HG02588 (cell line): Measurements from ENCODE around the gene NDUFAF7.
"Not testable (repeated sequence)": the region's sequence is repeated elsewhere in the genome, so short reads cannot be mapped to it uniquely, and the experiment has no call there.

Experiments used
- ATAC-seq: cut with Tn5 transposase; IDR thresholded peaks from one replicate; pipeline ENCODE4 v1.9.1; 2021; ENCODE audit warnings: mild to moderate bottlenecking, moderate library complexity; ENCODE audit not compliant: unreplicated experiment

Gene NDUFAF7, protein sequence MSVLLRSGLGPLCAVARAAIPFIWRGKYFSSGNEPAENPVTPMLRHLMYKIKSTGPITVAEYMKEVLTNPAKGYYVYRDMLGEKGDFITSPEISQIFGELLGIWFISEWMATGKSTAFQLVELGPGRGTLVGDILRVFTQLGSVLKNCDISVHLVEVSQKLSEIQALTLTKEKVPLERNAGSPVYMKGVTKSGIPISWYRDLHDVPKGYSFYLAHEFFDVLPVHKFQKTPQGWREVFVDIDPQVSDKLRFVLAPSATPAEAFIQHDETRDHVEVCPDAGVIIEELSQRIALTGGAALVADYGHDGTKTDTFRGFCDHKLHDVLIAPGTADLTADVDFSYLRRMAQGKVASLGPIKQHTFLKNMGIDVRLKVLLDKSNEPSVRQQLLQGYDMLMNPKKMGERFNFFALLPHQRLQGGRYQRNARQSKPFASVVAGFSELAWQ

DNA sequence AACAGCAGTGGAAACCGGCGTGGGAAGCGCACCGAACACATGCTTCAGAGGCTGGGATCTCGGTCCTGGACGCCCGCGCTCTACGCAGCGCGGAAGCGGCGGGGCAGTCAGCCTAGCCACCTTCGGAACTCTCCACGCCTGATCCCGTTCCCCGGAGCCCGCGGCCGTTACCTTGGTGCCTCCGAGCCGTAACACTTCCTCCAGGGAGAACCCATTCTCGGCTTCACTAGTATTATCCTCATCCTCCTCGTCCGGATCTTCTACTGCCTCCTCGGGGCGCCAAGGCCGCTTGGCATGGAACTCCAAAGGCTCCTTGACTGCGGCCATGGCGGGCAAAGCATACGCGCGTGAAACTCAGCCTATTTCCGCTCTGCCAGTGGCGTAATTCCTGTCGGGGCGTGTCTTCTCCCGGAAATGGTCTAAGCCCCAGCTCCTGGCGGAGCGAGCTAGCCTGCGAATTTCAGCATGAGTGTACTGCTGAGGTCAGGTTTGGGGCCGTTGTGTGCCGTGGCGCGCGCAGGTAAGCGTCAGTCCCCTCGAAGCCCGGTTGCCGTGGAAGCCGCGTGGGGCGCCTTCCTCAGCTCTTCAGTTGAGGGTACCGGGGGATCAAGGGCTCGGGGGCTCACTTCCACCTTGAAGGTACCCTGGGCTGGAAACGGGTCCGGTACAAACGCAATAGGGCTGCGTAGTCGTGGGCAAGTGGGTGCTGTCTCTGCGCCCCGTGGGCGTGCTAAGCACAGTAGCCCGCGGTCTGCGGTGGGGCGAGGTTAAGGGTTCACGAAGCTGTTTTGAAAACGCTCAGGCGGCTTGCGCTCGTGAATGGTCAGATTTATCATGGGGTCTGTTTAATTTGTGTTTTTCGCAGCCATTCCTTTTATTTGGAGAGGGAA is at the start of gene NDUFAF7, which contains the start of gene CEBPZ:
Gene NDUFAF7 (plus strand): TSS at position 418 of the 890 bp plus-strand sequence. CDS start 48 bp downstream, at position 466.
Gene CEBPZ (minus strand): TSS at position 356 of the 890 bp plus-strand sequence. CDS start 29 bp downstream, at position 327.
- ATAC-seq = peak; percentile 93

DNA sequence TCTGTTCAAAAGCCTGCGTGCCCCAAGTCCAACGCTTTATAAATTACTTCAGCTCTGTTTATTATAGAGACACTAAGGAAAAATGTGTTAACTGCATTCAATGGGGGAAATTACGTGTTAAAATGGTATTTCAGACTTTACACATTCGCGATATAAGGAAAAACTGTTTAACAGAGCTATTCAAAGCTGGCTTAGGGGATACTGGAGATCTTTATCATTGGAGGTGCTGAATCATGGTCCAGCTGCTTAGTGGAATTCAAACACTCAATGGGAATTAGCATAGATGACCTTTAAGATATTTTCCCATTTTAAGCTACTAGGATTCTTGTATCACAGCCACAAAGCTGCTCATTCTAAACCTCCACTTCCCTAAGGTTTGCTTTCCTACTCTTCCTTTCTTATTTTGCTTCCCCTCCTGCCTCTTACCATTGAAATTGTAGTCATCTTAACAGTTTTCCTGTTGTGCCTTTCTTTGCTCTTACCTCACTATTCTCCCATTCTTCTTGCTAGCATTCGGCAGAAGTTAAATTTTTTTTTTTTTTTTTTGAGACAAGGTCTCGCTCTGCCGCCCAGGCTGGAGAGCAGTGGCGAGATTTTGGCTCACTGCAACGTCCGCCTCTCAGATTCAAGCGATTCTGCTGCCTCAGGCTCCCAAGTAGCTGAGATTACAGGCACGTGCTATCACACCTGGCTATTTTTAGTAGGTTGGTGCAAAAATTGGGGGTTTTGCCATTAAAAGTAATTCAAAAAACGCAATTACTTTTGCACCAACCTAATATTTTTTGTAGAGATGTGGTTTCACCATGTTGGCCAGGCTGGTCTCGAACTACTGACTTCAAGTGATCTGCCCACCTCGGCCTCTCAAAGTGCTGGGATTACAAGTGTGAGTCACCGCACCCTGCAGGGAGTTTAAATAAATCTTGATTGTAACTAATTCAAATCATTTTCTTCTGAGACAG is 49.5 kb upstream of the NDUFAF7 start:
- ATAC-seq = no peak

DNA sequence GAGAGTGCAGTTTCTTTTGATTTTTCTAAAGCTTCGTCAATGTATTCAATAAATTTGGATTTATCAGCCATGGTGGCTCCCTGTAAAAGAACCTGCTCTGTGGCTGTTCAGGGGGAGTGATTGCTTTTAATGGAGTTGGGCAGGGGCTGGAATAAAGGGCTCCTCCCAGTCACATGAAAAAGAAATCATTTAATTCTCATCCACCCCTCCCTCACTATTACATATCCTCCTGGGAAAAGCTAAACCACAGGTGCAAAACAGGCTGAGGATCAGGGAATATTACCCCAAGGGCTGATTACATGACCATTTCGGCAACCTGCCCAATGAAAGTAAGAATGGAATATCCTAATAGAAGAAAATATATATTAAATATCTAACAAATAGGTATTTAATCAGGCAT is 42.9 kb upstream of the NDUFAF7 start, which contains the start of gene SULT6B1:
Gene SULT6B1 (minus strand): TSS at position 101 of the 400 bp plus-strand sequence. CDS start 30 bp downstream, at position 71.
- no peak for ATAC-seq

DNA sequence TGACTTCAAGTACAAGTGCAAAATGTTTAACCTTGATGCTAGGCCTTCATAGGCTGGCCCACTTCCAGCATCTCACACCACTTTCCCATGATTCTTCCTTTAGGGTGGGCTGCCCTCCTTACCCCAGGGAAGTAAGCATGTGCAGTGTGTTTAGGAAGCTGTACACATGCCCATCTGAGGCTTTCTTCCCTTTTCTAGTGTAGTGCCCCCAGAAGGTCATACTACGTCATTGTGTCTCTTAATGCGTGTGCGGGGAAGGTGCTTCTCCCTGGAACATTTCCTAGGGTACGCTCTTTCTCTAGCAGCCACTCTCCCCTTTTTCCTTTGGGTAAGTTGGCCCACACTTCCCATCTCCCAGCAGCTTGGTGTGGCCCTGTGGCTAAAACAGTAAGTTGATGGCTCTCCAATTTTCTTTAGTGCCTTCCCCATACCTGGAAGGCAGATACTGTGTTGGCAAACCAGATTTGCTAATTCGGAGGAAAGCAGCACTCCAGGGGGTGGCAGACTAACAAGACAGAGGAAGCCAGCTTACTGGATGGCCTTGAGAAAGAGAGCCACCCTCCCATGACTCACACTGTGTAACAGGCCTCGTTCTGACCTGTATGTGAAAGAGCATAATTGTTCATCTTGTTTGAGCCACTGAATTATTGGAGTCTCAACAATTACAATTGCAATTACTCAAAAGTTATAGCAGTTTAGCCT is 41.9 kb upstream of the NDUFAF7 start:
- ATAC-seq = no peak

DNA sequence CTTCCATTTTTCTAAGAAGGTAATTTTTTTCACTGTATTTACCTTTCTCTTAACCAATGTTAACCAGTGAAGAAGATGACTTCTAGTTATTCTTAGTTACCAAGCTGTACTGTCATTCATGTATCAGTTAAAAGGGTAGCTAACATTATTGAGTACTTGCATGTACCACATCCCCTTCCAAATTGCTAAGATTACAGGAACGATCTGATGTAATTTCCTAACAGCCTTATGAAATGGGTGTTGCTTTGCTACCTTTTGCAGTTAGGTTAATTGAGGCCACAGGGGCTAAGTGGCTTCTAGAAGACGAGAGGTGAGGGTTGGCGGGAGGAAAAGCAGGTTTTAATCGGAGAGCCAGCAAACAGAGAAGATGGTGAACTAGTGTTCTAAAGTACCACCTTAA is 41.2 kb upstream of the NDUFAF7 start:
- no peak for ATAC-seq

DNA sequence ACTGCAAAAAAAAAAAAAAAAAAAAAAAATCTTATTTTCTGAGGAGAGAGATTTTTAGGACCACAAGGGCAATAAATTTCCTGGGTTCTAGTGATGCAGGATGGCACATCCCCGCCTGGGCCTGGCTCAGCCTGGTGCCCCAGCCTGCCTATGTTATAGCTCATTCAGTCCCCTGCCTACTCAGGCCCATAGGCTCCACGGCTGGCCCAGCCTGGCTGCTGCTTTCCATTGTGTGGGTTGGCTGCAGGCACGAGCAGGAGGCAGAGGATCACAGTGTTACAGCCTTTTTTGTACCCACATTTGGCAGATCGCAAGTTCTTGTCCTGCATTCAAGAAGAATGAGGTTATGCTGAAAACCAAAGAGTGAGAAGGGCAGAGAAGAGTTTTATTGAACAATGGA is 40.2 kb upstream of the NDUFAF7 start:
- ATAC-seq = no peak

DNA sequence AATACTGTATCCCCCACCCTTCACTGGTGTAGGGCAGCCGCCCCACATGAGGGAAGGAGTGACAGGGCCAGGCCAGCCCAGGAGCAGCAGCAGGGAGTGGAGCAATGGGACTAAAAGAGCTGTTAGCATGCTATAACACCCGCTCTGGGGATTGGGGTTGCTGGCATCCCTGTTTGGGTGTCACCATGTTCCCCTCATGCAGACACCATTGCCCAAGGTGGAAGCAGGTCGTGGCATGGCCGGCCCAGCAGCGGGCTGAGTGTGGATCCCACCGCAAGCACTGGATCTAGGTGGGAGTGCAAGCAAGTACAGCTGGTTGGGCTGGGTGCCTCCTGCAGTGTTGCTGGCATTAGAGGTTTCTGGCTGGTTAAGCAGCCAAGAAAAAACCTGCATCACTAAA is 39.7 kb upstream of the NDUFAF7 start:
- no peak for ATAC-seq

DNA sequence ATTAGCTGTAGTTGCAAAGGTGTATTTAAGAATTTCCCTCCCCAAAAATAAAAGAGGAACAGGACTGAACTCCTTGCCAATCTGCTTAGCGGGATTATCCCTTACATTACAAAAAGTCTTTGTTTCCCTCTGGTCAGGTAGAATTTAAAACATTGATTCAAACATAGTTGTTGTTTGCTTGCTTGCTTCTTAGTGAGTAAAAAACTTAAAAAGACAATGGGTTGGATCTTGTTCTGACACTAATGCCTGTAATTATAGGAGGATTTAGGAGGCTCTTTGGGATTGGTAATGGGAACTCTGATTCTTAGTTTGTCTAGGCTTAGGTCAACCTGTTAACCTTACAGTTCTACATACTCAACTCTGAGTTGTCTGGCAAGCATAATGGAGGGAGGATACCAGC is 38.9 kb upstream of the NDUFAF7 start:
- no peak for ATAC-seq

DNA sequence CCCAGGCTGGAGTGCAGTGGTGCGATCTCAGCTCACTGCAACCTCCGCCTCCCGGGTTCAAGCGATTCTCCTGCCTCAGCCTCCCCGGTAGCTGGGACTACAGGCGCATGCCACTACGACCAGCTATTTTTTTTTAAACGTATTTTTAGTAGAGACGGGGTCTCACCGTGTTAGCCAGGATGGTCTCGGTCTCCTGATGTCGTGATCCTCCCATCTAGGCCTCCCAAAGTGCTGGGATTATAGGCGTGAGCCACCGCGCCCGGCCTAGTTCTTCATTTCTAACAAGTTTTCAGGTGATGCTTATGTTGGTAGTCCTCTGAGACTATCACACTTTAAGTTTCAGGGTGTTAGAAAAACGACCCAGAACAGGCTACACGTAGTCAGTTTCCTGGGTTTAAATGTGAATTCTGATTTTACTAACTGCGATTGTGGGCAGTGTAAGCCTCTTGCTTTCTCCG is 35.6 kb upstream of the NDUFAF7 start:
- ATAC-seq = not testable (repeated sequence)

DNA sequence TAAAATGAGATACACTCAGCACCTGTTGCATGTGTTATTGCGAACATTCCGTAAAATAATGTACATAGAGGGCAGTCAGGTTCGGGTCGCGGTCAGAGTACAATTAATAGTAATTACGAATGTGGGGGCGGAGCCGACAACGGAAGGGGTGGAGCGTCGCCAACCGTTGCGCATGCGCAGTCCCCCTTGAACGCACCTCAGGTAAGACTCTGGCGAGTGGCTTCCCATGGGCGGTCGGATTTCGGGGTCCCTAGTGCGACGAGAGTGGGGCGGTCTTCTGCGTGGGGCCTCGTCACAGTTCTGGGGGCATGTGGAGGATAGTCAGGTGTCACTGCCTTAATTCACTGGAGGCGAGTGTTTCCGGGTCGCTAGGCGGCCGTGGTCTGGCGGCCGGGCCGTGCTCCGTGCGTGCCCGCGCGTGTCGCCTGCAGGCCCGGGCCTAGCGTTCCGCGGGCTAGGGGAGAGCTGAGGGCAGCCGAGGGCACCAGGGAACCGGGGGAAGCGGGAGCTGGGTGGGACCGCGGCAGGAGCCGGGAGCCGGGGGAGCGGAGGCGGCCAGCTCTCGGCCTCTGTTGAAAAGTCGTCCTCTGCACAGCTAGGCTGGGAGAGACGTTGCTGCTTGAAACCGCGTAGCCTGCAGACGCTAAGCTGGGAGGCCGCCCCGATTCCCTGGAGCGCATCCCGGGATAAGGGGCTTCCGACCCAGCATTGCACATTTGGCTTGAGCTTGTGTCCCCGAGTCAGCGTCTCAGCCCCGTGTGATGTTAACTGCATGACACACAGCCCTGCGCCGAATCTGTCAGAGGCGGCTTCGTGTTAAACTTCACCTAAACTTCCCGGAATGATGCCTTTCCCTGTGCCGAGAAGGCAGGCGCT is 34.9 kb upstream of the NDUFAF7 start, which contains the start of gene CEBPZOS:
Gene CEBPZOS (plus strand): TSS at position 177 of the 876 bp plus-strand sequence. CDS start 3,209 bp downstream, outside the sequence.
- peak; percentile 63 for ATAC-seq

DNA sequence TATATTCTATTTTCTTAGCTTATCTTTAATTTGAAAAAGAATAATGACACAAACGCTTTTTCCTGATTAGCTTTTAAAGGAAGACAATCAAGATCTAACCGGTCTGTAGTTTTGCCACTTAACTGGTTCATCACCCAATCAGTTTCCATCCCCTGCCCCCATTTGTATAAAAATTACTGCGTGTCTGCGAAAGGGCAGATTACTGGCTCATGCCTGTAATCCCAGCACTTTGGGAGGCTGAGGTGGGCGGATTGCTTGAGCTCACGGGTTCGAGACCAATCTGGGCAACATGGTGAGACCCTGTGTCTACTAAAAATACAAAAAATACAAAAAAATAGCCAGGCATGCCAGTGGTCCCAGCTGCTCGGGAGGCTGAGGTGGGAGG is 32.8 kb upstream of the NDUFAF7 start:
- no peak for ATAC-seq

DNA sequence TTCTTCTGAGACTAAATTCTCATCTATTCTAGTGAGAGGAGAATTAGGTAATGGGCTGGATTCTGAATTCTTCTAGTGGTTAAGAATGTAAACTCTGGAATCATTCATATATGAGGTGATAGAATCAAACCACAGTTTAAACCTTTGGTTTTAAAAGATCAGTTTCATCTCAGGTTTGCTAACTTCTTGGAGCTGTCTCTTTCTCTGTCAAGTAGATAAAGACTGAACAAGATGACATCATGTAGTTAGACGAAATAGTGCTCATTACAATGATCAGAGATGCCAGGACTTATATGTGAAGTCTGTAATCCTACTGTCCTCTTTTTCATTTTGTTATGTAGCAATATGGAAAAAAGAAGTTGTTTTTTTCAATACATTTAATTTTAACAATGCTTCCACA is 30.2 kb upstream of the NDUFAF7 start:
- no peak for ATAC-seq

DNA sequence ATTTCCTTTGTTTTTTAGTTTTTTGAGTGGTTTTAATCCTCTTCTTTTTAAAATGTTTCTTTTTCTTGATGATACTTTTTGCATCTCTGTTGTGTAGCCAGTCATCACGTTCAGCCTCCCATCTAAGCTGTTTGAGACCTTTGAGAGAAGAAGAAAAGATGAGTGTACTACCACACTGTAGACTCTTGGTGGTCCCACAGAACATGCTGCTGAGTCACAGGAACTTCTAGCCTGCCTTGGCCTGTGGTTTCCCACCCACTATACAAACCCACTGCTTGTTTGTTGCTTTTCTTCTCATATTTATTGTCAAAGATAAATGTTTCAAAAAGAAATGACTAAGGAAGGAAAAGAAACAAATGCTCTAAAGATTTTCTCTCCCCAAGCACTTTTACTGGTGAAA is 29.7 kb upstream of the NDUFAF7 start:
- no peak for ATAC-seq

DNA sequence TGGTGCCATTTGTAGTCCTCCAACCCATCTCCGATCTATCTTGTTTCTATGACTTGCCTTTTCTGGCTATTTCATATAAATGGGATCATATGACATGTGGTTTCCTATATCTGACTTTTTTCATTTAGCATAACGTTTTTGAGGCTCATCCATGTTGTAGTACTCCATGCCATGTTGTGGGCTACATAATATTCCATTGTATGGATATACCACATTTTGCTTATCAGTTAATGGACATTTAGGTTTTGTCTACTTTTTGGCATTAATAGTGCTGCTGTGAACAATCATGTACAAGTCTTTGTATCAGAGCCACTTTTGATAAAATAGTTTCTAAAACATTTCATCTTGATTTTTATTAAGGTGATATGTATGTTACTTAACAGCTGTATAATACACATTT is 27.8 kb upstream of the NDUFAF7 start:
- ATAC-seq = no peak

DNA sequence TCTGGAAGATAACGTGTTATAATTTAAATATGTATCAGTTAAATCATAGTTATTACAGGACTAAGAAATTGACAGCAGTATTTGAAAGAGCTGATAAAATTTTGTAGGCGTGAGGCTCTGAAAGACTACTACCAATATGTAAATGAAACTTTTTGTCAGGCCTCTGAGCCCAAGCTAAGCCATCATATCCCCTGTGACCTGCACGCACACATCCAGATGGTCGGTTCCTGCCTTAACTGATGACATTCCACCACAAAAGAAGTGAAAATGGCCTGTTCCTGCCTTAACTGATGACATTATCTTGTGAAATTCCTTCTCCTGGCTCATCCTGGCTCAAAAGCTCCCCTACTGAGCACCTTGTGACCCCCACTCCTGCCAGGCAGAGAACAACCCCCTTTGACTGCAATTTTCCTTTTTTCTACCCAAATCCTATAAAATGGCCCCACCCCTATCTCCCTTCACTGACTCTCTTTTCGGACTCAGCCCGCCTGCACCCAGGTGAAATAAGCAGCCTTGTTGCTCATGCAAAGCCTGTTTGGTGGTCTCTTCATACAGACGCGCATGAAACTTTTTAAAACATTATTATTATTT is 26.3 kb upstream of the NDUFAF7 start:
- ATAC-seq = not testable (repeated sequence)

DNA sequence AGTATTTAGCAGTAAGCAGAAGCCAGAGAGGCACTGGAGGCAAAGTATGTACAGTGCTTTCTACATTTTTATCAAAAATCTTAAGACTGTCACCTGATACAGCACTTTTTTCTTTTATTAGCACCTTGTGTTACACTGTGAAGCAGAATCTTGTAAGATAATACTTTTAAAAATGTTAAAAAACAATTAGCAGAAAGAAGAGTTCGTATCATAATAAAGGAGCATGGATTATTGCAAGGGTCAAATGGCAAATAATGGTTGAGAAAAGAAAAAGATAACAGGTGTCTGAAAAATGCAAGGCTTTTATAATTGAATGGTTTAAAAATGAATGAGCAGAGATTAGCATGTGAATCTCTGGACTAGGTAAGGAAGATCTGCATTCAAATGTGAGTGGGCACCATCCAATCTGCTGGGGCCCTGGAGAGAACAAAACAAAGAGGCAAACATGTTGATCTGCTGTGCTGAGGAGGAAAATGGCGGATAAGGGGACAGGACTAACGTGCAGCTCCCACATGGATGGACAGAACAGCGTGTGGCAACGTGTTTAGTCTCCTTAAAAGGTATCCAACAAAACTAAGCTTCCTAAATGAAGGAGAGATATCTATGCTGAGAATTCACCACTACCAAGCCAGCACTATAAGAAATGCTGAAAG is 25.6 kb upstream of the NDUFAF7 start:
- ATAC-seq = no peak

DNA sequence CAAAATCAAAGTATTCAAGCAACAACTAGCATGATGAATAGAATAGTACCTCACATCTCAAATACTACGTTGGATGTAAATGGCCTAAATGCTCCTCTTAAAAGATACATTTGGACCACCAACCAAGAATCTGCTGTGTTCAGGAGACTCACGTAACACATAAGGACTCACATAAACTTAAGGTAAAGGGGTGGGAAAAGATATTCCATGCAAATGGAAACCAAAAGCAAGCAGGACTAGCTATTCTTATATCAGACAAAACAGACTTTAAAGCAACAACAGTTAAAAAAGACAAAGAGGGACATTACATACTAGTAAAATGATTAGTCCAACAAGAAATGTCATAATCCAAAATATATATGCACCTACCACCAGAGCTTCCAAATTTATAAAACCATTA is 24.7 kb upstream of the NDUFAF7 start:
- not testable (repeated sequence) for ATAC-seq

DNA sequence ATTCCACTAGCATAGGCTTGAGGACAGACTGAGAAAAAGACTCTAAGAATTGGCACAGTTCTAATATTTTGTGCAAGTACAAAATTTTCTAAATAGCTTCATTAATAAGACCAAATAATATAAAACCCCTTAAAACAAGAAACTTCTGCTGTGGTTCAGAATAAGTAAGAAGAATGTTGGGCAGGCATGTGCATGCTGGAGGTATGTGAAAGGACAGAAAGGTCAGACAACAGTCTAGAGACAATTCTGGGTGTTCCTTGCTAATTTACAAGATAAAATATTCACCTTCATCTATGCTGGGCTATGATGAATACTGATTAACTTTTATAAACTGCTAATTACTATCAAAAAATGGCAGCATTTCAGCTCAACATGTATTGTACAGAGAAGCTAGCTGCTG is 20.2 kb upstream of the NDUFAF7 start:
- ATAC-seq = no peak
